HG03565 (cell line): ENCODE data around the gene PIGQ.

ENCODE experiments used
- ATAC-seq: cut with Tn5 transposase; IDR thresholded peaks from one replicate; pipeline ENCODE4 v1.9.1; 2021; ENCODE audit warnings: mild to moderate bottlenecking, moderate library complexity; ENCODE audit not compliant: unreplicated experiment

The PIGQ gene

GRCh38 chr16:566475-567372 lies 3.0 kb upstream of the PIGQ start, which contains the start of gene NHLRC4:
NHLRC4 (plus strand) TSS chr16:567005; CDS start chr16:568048, 1,043 bp downstream.
- no peak for ATAC-seq

- no peak for ATAC-seq
These were observed 2.2 kb upstream of the PIGQ start for GRCh38 chr16:567373-568256.

- ATAC-seq: no peak
These were observed 1.1 kb upstream of the PIGQ start for GRCh38 chr16:568401-569258.

- ATAC-seq: no peak
These were observed 3.3 kb downstream of the PIGQ start for GRCh38 chr16:572865-573650.

GRCh38 chr16:574021-574760 lies 4.4 kb downstream of the PIGQ start:
- ATAC-seq: no peak

- no peak for ATAC-seq
These were observed 5.8 kb downstream of the PIGQ start for GRCh38 chr16:575354-576196.

- no peak for ATAC-seq
These were observed 6.5 kb downstream of the PIGQ start for GRCh38 chr16:576197-576822.

GRCh38 chr16:576823-577201 lies 7.0 kb downstream of the PIGQ start:
- no peak for ATAC-seq

GRCh38 chr16:577796-578195 lies 8.0 kb downstream of the PIGQ start:
- ATAC-seq: no peak

- no peak for ATAC-seq
These were observed 8.6 kb downstream of the PIGQ start for GRCh38 chr16:578232-578869.

- no peak for ATAC-seq
These were observed 9.2 kb downstream of the PIGQ start for GRCh38 chr16:578870-579405.

- ATAC-seq: no peak
These were observed 10.6 kb downstream of the PIGQ start for GRCh38 chr16:580141-580945.

- no peak for ATAC-seq
These were observed 11.3 kb downstream of the PIGQ start for GRCh38 chr16:580946-581498.

GRCh38 chr16:582218-582613 lies 12.4 kb downstream of the PIGQ start:
- ATAC-seq: no peak

- no peak for ATAC-seq
These were observed 13.0 kb downstream of the PIGQ start for GRCh38 chr16:582614-583331.

GRCh38 chr16:583470-583814 lies 13.7 kb downstream of the PIGQ start:
- no peak for ATAC-seq
